T47D (cell line): Measurements from ENCODE around the gene BUD23.
"Not testable (repeated sequence)": the region's sequence is repeated elsewhere in the genome, so short reads cannot be mapped to it uniquely, and the experiment has no call there.

Source experiments
- DNase-seq, 2 experiments: peaks; one replicate each; pipeline versions ENCODE4 v3.0.0 to v3.0.0-alpha.2; 2011 to 2012; ENCODE audit warnings: low read depth in 1 of 2, low spot score in 1 of 2
- JUND ChIP-seq: IDR thresholded peaks from 2 replicates; pipeline ENCODE4 v1.6.1; 2012; ENCODE audit warnings: low read depth
- in situ Hi-C: cut with HindIII; loops from 2 replicates; pipeline ENCODE4 v1.10.0; 2016; ENCODE audit warnings: low sequenced_read_pairs, low pct_unique_long_range_greater_than_20kb

Gene BUD23

GRCh38 chr7:73671857-73672445, 11.4 kb upstream of the BUD23 start:
- DNase-seq = no peak
- in situ Hi-C loops = no loop called here
- TF ChIP-seq JUND = no peak

GRCh38 chr7:73674468-73675124, 8.8 kb upstream of the BUD23 start:
- no peak for DNase-seq
- TF ChIP-seq JUND = no peak
- in situ Hi-C loops = no loop called here

- in situ Hi-C loops = not testable (repeated sequence)
- DNase-seq = peak in 1 of 2 experiments; percentile 52
These were observed 7.3 kb upstream of the BUD23 start for GRCh38 chr7:73676062-73676461.

- no peak for TF ChIP-seq JUND
- DNase-seq = no peak
- in situ Hi-C loops = no loop called here
These were observed 4.5 kb upstream of the BUD23 start for GRCh38 chr7:73678862-73679261.

GRCh38 chr7:73679709-73680108, 3.7 kb upstream of the BUD23 start:
- in situ Hi-C loops = no loop called here
- no peak for TF ChIP-seq JUND
- no peak for DNase-seq

- no peak for TF ChIP-seq JUND
- DNase-seq = no peak
- in situ Hi-C loops = no loop called here
These were observed 2.9 kb upstream of the BUD23 start for GRCh38 chr7:73680501-73680900.

GRCh38 chr7:73681031-73681430, 2.4 kb upstream of the BUD23 start:
- no peak for TF ChIP-seq JUND
- in situ Hi-C loops = no loop called here

GRCh38 chr7:73682745-73683055, 697 bp upstream of the BUD23 start:
- no peak for DNase-seq
- no peak for TF ChIP-seq JUND
- in situ Hi-C loops = no loop called here

More at GRCh38 chr7:73681031-73681430, 2.4 kb upstream of the BUD23 start:
- no peak for DNase-seq

- no peak for TF ChIP-seq JUND
- in situ Hi-C loops = no loop called here
- DNase-seq = peak in 1 of 2 experiments; percentile 42
These were observed 644 bp downstream of the BUD23 start for GRCh38 chr7:73683788-73684693.

- no peak for TF ChIP-seq JUND
- DNase-seq = no peak
- in situ Hi-C loops = no loop called here
These were observed 1.9 kb downstream of the BUD23 start for GRCh38 chr7:73685311-73685710.

- DNase-seq = no peak
- in situ Hi-C loops = no loop called here
- no peak for TF ChIP-seq JUND
These were observed 4.9 kb downstream of the BUD23 start for GRCh38 chr7:73688288-73688687.

- TF ChIP-seq JUND = no peak
- DNase-seq = no peak
- in situ Hi-C loops = no loop called here
These were observed 7.2 kb downstream of the BUD23 start for GRCh38 chr7:73690646-73691045.

- no peak for DNase-seq
- no peak for TF ChIP-seq JUND
- in situ Hi-C loops = no loop called here
These were observed 13.0 kb downstream of the BUD23 start for GRCh38 chr7:73696372-73696771.

GRCh38 chr7:73698410-73698809, 15.0 kb downstream of the BUD23 start:
- in situ Hi-C loops = no loop called here
- no peak for TF ChIP-seq JUND
- DNase-seq = no peak
